ENCODE results near the gene TRIM9. TPM values are rescaled to one million over a fixed set of nuclear protein-coding genes. Genes with fewer than 3 reads are reported as not detected.

Gene TRIM9
- total RNA-seq = 0.14 TPM in 1 of 2 replicates, not detected in the other

DNA sequence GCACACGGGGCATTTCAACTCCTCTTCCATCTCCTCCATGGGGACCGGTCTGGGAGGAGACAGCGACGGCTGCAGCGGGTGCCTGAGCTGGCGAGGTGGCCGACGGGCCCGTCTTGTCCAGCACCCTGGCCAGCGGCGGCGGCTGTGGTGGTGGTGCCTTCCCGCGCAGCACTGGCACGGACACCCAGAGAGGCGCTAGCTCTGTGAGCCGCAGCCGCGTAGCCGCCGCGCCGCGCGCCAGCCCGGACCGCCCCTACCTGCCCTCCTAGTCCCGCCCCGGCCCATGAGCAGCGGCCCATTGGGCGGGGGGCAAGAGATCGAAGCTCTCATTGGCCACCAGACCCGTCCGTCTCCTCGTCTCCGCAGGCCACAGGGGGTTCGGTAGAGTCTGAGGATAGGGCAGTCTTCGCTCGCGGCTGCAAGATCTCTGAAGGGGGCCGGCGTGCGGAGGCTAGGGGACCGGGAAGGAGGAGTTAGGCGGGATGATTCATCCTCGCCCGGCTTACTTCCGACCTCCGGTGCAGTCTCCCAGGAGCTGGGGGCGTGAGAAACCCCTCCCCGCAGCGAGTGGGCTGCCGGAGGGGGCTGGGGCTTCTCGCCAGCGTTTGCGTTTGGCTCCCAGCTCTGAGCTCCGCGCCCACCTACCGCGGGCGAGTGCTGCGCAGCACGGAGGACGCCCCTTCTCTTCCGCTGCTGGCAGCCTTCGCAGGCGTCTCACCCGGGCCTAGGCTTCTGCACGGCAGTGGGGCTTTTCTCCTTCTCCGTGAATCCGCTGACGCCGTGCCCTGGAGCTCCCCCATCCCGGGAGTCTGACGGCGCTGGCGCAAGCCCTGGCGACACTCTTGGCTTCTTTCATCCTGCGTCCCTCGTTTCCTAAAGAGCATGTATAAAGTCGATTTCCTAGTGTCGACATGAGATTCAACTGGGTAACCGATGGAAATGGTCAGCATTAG, at the start of gene TRIM9:
Gene TRIM9 (minus strand): TSS at position 205 of the 953 bp plus-strand sequence. CDS start 166 bp downstream, at position 39.

DNA sequence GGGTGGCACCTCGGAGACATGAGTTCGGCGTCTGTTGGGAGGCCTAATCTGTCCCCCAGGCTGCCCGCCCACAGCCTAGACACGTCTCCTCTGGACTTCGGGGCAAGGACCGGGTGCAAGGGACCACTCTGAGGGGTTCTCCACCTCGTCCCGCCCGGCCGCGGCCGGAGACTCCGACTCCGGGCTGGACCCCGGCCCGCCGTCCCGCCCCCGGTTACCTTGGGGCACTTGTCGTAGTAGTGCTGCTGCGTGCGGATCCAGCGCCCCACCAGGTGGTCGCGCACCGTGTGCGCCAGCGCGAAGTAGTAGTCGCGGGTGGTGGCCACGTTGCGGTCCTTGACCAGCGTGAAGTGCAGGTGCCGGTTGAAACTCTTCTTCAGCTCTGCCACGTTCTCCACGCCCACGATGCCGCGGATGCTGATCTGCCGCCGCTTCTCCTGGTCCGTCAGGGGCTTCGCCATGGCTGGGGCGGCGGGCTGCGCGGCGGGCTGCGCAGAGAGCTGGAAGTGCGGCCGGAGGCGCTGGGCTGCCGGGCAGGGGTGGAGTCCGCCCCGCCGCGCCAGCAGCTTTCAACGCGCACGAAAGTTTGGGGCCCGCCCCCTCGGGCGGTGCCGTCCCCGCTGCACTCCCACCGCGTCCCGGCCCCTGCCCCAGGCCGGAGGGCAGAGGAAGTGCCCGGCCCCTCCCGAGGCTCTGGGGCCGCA, 150.8 kb downstream of the TRIM9 start, which contains the start of gene PYGL:
Gene PYGL (minus strand): TSS at position 541 of the 704 bp plus-strand sequence. CDS start 80 bp downstream, at position 461.

Other genes starting within 250 kb of the TRIM9 start
- gene ABHD12B, start 223.1 kb downstream of the TRIM9 start, total RNA-seq = not detected in 2 replicates
- gene PYGL, start 150.6 kb downstream of the TRIM9 start, total RNA-seq = 34.8 and 41.8 TPM in 2 replicates
- 30.0 and 76.3 TPM in 2 replicates for gene TMX1, start 145.1 kb upstream of the TRIM9 start, total RNA-seq